HPDE6-E6E7 (cell line): ENCODE results near the gene ADRA2B.
"Not testable (repeated sequence)": the region's sequence is repeated elsewhere in the genome, so short reads cannot be mapped to it uniquely, and the experiment has no call there.

Experiments used
- DNase-seq: peaks from one replicate; pipeline ENCODE4 v3.0.0; 2011; ENCODE audit warnings: missing footprints; ENCODE audit errors: extremely low spot score

The ADRA2B gene

GRCh38 chr2:96150791-96151594 is 34.6 kb upstream of the ADRA2B start:
- DNase-seq = no peak

- no peak for DNase-seq
Measured at GRCh38 chr2:96150007-96150640, 33.8 kb upstream of the ADRA2B start.

GRCh38 chr2:96148410-96149217 is 32.2 kb upstream of the ADRA2B start:
- peak; percentile 83 for DNase-seq

- no peak for DNase-seq
Measured at GRCh38 chr2:96147593-96148201, 31.3 kb upstream of the ADRA2B start.

- no peak for DNase-seq
Measured at GRCh38 chr2:96146881-96147592, 30.7 kb upstream of the ADRA2B start.

GRCh38 chr2:96146153-96146880 is 29.9 kb upstream of the ADRA2B start:
- DNase-seq = no peak

- DNase-seq = no peak
Measured at GRCh38 chr2:96145848-96146152, 29.4 kb upstream of the ADRA2B start.

GRCh38 chr2:96145036-96145847 is 28.9 kb upstream of the ADRA2B start, which contains the start of gene DUSP2:
TSS of gene DUSP2 (minus strand) at chr2:96145440. CDS start at chr2:96145354, 86 bp downstream.
- DNase-seq = peak; percentile 71

GRCh38 chr2:96144481-96145035 is 28.2 kb upstream of the ADRA2B start:
- no peak for DNase-seq

GRCh38 chr2:96143848-96144480 is 27.6 kb upstream of the ADRA2B start:
- DNase-seq = peak; percentile 31

- no peak for DNase-seq
Measured at GRCh38 chr2:96143231-96143847, 27.0 kb upstream of the ADRA2B start.

- DNase-seq = no peak
Measured at GRCh38 chr2:96142217-96143113, 26.1 kb upstream of the ADRA2B start.

GRCh38 chr2:96141624-96141967 is 25.2 kb upstream of the ADRA2B start:
- DNase-seq = not testable (repeated sequence)

GRCh38 chr2:96140941-96141623 is 24.7 kb upstream of the ADRA2B start:
- no peak for DNase-seq

GRCh38 chr2:96139181-96139758 is 22.9 kb upstream of the ADRA2B start:
- no peak for DNase-seq
